ENCODE data around the gene BRINP2. TPM values are rescaled to one million over a fixed set of nuclear protein-coding genes. Genes with fewer than 3 reads are reported as not detected.

Gene BRINP2
- total RNA-seq, 2 donors from 2014 or later = not detected

DNA sequence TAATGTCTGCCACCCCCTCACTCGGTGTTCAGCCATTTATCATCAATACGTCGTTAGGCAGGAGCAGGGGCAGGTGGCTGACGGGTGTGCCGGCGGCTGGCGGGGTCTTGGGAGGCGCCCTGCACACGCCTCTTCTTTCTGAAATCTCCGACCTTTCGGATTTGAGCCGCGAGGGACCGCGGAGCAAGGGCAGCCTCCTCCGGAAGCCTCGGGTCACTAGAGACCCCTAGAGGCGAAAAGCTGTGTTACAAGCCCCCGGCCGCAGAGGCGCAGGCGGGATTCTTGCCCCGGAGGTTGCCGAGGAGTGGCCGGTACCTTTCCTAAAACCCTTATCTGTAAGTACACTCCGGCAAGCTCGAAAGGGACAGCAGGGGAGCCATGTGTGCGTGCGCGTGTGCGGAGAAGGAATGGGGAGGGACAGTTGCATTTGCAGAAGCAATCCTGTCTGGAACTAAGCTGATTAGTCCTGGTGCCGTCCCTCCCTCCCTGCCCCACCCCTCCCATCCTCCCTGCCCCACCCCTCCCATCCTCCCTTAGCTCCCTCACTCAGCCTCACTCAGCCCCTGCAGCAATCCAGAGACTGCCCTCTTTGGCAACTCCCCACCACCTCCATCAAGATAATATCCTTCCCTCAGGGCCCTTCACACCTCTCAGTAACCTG is 11.0 kb downstream of the BRINP2 start:
- Mint-ChIP-seq H3K27me3 (ENCODE audit: insufficient read depth) (peaks cover 83% of the 10 kb centered on the region), H3K27ac (no peak overlapping the region), H3K4me1 (peaks cover 12% of the 10 kb centered on the region), H3K36me3 (ENCODE audit: low read depth) (no peaks in the 10 kb centered on the region), H3K9me3 (no peaks in the 10 kb centered on the region), H3K4me3 (peak overlapping the region; percentile 46)
- no peak overlapping the region for H3K27ac ChIP-seq (ENCODE audit: low read depth, low read length)
- no peaks in the 10 kb centered on the region for H3K36me3 ChIP-seq (ENCODE audit: control insufficient read depth, insufficient read depth, low read length)
- H3K9ac ChIP-seq (ENCODE audit: extremely low read depth, low read length, poor library complexity, severe bottlenecking) = no peak overlapping the region
- TF ChIP-seq, protein P1, sequence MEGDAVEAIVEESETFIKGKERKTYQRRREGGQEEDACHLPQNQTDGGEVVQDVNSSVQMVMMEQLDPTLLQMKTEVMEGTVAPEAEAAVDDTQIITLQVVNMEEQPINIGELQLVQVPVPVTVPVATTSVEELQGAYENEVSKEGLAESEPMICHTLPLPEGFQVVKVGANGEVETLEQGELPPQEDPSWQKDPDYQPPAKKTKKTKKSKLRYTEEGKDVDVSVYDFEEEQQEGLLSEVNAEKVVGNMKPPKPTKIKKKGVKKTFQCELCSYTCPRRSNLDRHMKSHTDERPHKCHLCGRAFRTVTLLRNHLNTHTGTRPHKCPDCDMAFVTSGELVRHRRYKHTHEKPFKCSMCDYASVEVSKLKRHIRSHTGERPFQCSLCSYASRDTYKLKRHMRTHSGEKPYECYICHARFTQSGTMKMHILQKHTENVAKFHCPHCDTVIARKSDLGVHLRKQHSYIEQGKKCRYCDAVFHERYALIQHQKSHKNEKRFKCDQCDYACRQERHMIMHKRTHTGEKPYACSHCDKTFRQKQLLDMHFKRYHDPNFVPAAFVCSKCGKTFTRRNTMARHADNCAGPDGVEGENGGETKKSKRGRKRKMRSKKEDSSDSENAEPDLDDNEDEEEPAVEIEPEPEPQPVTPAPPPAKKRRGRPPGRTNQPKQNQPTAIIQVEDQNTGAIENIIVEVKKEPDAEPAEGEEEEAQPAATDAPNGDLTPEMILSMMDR (conservative IDR thresholded peaks at IDR 0.05) = peak; percentile 93
- H3K4me3 ChIP-seq (ENCODE audit: low read length) = peak overlapping the region; percentile 38
- no peaks in the 10 kb centered on the region for H3K9me3 ChIP-seq (ENCODE audit: control insufficient read depth, low read length)
- H3K4me1 ChIP-seq (ENCODE audit: control insufficient read depth, insufficient read depth, low read length) = no peaks in the 10 kb centered on the region
- WGBS, 2 experiments (ENCODE audit: insufficient coverage in 1 of 2, insufficient read length in 1 of 2) = 0 to 1% methylated on average over 10 to 32 of the region's 32 CpGs
- peak; percentile 97 for DNase-seq
- H3K27me3 ChIP-seq (ENCODE audit: control insufficient read depth, insufficient read depth, low read length, poor library complexity, severe bottlenecking) = peaks cover 65% of the 10 kb centered on the region

GRCh38 chr1:177183836-177184235 is 13.1 kb downstream of the BRINP2 start:
- TF ChIP-seq, protein P1 (conservative IDR thresholded peaks at IDR 0.05) = no peak
- no peak overlapping the region for H3K4me3 Mint-ChIP-seq
- Histone ChIP-seq H3K4me1 (ENCODE audit: control insufficient read depth, insufficient read depth, low read length) (no peaks in the 10 kb centered on the region), H3K27ac (ENCODE audit: low read depth, low read length) (no peak overlapping the region), H3K4me3 (ENCODE audit: low read length) (no peak overlapping the region), H3K27me3 (ENCODE audit: control insufficient read depth, insufficient read depth, low read length, poor library complexity, severe bottlenecking) (peaks cover 44% of the 10 kb centered on the region), H3K9ac (ENCODE audit: extremely low read depth, low read length, poor library complexity, severe bottlenecking) (no peak overlapping the region), H3K36me3 (ENCODE audit: control insufficient read depth, insufficient read depth, low read length) (no peaks in the 10 kb centered on the region), H3K9me3 (ENCODE audit: control insufficient read depth, low read length) (no peaks in the 10 kb centered on the region)
- H3K27me3 Mint-ChIP-seq (ENCODE audit: insufficient read depth) = peaks cover 72% of the 10 kb centered on the region
- H3K27ac Mint-ChIP-seq = no peak overlapping the region
- H3K4me1 Mint-ChIP-seq = peaks cover 12% of the 10 kb centered on the region
- 100% methylated on average over 2 of the region's 2 CpGs; no CpG with 5 or more reads in 1 of the 2 experiments for WGBS, 2 experiments (ENCODE audit: insufficient coverage in 1 of 2, insufficient read length in 1 of 2)
- H3K9me3 Mint-ChIP-seq = no peaks in the 10 kb centered on the region
- H3K36me3 Mint-ChIP-seq (ENCODE audit: low read depth) = no peaks in the 10 kb centered on the region
- no peak for DNase-seq

DNA sequence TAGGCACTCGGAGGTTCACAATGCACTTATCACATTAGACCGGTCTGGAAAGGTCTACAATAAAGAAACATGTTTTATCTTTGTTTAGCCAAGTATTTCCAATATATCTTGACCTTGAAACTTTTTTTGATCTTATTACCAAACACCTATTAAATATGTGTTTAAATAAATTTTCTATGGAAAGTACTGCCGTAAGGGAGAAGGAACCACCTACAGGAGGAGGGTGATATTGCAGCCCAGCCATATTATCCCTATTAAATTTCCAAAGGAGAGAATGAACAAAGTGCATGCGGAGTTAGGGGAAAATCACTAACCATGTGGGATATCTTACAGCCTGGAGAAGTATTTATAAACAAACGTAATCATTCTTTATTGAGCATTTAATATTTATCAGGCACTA is 14.5 kb downstream of the BRINP2 start:
- H3K4me3 Mint-ChIP-seq = no peak overlapping the region
- H3K27me3 Mint-ChIP-seq (ENCODE audit: insufficient read depth) = peaks cover 71% of the 10 kb centered on the region
- no peak overlapping the region for H3K27ac Mint-ChIP-seq
- Histone ChIP-seq H3K27ac (ENCODE audit: low read depth, low read length) (no peak overlapping the region), H3K27me3 (ENCODE audit: control insufficient read depth, insufficient read depth, low read length, poor library complexity, severe bottlenecking) (peaks cover 35% of the 10 kb centered on the region), H3K4me3 (ENCODE audit: low read length) (no peak overlapping the region), H3K9me3 (ENCODE audit: control insufficient read depth, low read length) (no peaks in the 10 kb centered on the region), H3K9ac (ENCODE audit: extremely low read depth, low read length, poor library complexity, severe bottlenecking) (no peak overlapping the region), H3K4me1 (ENCODE audit: control insufficient read depth, insufficient read depth, low read length) (no peaks in the 10 kb centered on the region), H3K36me3 (ENCODE audit: control insufficient read depth, insufficient read depth, low read length) (no peaks in the 10 kb centered on the region)
- H3K4me1 Mint-ChIP-seq = peaks cover 12% of the 10 kb centered on the region
- H3K9me3 Mint-ChIP-seq = no peaks in the 10 kb centered on the region
- peak; percentile 67 for DNase-seq
- H3K36me3 Mint-ChIP-seq (ENCODE audit: low read depth) = no peaks in the 10 kb centered on the region
- WGBS, 2 experiments (ENCODE audit: insufficient coverage in 1 of 2, insufficient read length in 1 of 2) = 64% methylated on average over 4 of the region's 5 CpGs; no CpG with 5 or more reads in 1 of the 2 experiments
- TF ChIP-seq, protein P1 (conservative IDR thresholded peaks at IDR 0.05) = peak; percentile 79
